B cell (primary cell): ENCODE data around the gene PPP6R3. TPM values are rescaled to one million over a fixed set of nuclear protein-coding genes. Genes with fewer than 3 reads are reported as not detected.

Experiments used
- ATAC-seq: fragments of 200-7000 bp; cut with Tn5 transposase; one replicate; pipeline ENCODE4 v1.10.0; 2021; ENCODE audit warnings: low read depth, mild to moderate bottlenecking, moderate number of reproducible peaks, moderate library complexity
- CTCF ChIA-PET: fragments of 350-600 bp; sonication (Branson Sonifier 250); formaldehyde crosslinking; loops from one replicate; lab custom pipeline; 2021; ENCODE audit warnings: antibody characterized with exemption, inconsistent platforms; lab: Charles Lee
- POLR2A ChIA-PET: fragments of 350-600 bp; sonication (Branson Sonifier 250); formaldehyde crosslinking; loops from one replicate; lab custom pipeline; 2021; ENCODE audit warnings: antibody characterized with exemption; lab: Charles Lee
- DNase-seq: peaks from one replicate; pipeline ENCODE4 v3.0.0; 2013
- H2AFZ ChIP-seq: 2 replicates; pipeline ENCODE4 v1.6.1; 2012; ENCODE audit warnings: mild to moderate bottlenecking, low read depth, low read length; ENCODE audit not compliant: insufficient read depth, poor library complexity, severe bottlenecking
- H3K27ac ChIP-seq, 2 donors: 1 replicate in 1 of 2; 2 replicates in 1 of 2; pipeline ENCODE4 v1.5.1; 2012 to 2013; ENCODE audit warnings: low read length in 2 of 2, mild to moderate bottlenecking in 2 of 2, moderate library complexity in 1 of 2
- H3K27me3 ChIP-seq, 4 experiments: fragments of 200-600 bp in 1 of 4; sonication (generic) in 1 of 4; replicated peaks in 1 of 4; 1 replicate in 2 of 4; 2 replicates in 2 of 4; pipeline versions ENCODE4 v1.6.1 to v1.7.0; 2013 to 2016; ENCODE audit warnings: low read length in 3 of 4, mild to moderate bottlenecking in 2 of 4, mixed read lengths in 1 of 4, moderate library complexity in 1 of 4; ENCODE audit not compliant: insufficient read depth in 4 of 4, control insufficient read depth in 3 of 4; ENCODE audit errors: control extremely low read depth in 1 of 4
- H3K36me3 ChIP-seq, 2 experiments: replicated peaks in 1 of 2; 1 replicate in 1 of 2; 2 replicates in 1 of 2; pipeline versions ENCODE4 v1.6.1 to v1.7.1; 2013; ENCODE audit warnings: low read length in 1 of 2; ENCODE audit not compliant: insufficient read depth in 2 of 2, control insufficient read depth in 1 of 2; ENCODE audit errors: control extremely low read depth in 1 of 2, extremely low read depth in 1 of 2
- H3K4me1 ChIP-seq, 2 donors: fragments of 200-600 bp in 1 of 2; sonication (generic) in 1 of 2; 1 replicate in 1 of 2; 2 replicates in 1 of 2; pipeline versions ENCODE4 v1.5.1 to v1.6.1; 2013 to 2017; ENCODE audit warnings: low read length in 2 of 2; ENCODE audit not compliant: control insufficient read depth in 2 of 2, insufficient read depth in 2 of 2
- H3K4me2 ChIP-seq: replicated peaks from 2 replicates; pipeline ENCODE3; 2012; ENCODE audit warnings: mild to moderate bottlenecking, low read depth, low read length; ENCODE audit not compliant: poor library complexity, severe bottlenecking
- H3K4me3 ChIP-seq, 5 experiments: fragments of 200-600 bp in 1 of 5; sonication (generic) in 1 of 5; 1 replicate in 3 of 5; 2 replicates in 2 of 5; pipeline versions ENCODE4 v1.5.1 to v1.7.0; 2011 to 2016; ENCODE audit warnings: low read length in 4 of 5, mild to moderate bottlenecking in 4 of 5, low read depth in 2 of 5, control low read depth in 1 of 5, moderate library complexity in 1 of 5; ENCODE audit not compliant: insufficient read depth in 1 of 5; ENCODE audit errors: control extremely low read depth in 1 of 5, extremely low read depth in 1 of 5
- H3K79me2 ChIP-seq: fragments of 200-600 bp; sonication (generic); one replicate; pipeline ENCODE4 v1.6.0; 2016; ENCODE audit warnings: low read length; ENCODE audit not compliant: control insufficient read depth, insufficient read depth
- H3K9ac ChIP-seq: fragments of 200-600 bp; sonication (generic); 2 replicates; pipeline ENCODE4 v1.6.1; 2017; ENCODE audit warnings: mild to moderate bottlenecking, low read length, moderate library complexity
- H3K9me3 ChIP-seq, 3 donors: one replicate each; pipeline versions ENCODE4 v1.6.1 to v1.7.1; 2013; ENCODE audit warnings: low read length in 2 of 3; ENCODE audit not compliant: control insufficient read depth in 2 of 3, insufficient read depth in 1 of 3; ENCODE audit errors: control extremely low read depth in 1 of 3
- H4K20me1 ChIP-seq: 2 replicates; pipeline ENCODE4 v1.6.0; 2012; ENCODE audit warnings: mild to moderate bottlenecking, low read length; ENCODE audit not compliant: insufficient read depth, control insufficient read depth, poor library complexity, severe bottlenecking
- H3K27ac Mint-ChIP-seq: one replicate; pipeline ENCODE4 v1.8.0; 2021; ENCODE audit warnings: mixed read lengths
- H3K27me3 Mint-ChIP-seq: one replicate; pipeline ENCODE4 v1.8.0; 2021; ENCODE audit warnings: mixed read lengths
- H3K4me1 Mint-ChIP-seq: one replicate; pipeline ENCODE4 v1.8.0; 2021; ENCODE audit warnings: mixed read lengths
- H3K4me3 Mint-ChIP-seq: one replicate; pipeline ENCODE4 v1.8.0; 2021; ENCODE audit warnings: mixed read lengths
- H3K9me3 Mint-ChIP-seq: one replicate; pipeline ENCODE4 v1.8.0; 2022; ENCODE audit warnings: mixed read lengths; ENCODE audit not compliant: insufficient read depth
- EZH2 ChIP-seq: IDR thresholded peaks from 2 replicates; pipeline ENCODE4 v1.6.1; 2012; ENCODE audit warnings: borderline replicate concordance, low read depth, mild to moderate bottlenecking, moderate library complexity, low read length; ENCODE audit not compliant: insufficient read depth, poor library complexity, severe bottlenecking
- WGBS: methylation state at CpG from one replicate; pipeline ENCODE4 v1.1.5; 2013; ENCODE audit warnings: missing lambda C conversion rate; ENCODE audit not compliant: insufficient coverage; 5-methylcytosine and 5-hydroxymethylcytosine counted together
- intact Hi-C: fragments of 100-400 bp; cut with micrococcal nuclease; formaldehyde crosslinking; loops from one replicate; pipeline ENCODE4 v1.10.0; 2022
- polyA plus RNA-seq: library from polyadenylated mRNA; depleted of rRNA; stranded (reverse); fragments of >200 nt; gene quantifications from 2 replicates; pipeline ENCODE4 v1.2.3, GENCODE V29; 2012
- total RNA-seq, 2 donors: library from RNA; stranded (reverse); fragments of 120-200 nt in 1 of 2; gene quantifications; 1 replicate in 1 of 2; 2 replicates in 1 of 2; pipeline versions ENCODE4 v1.2.3 to v1.2.4, GENCODE V29; 2013 to 2022
- TF ChIP-seq, protein P1 (sequence below): fragments of 200-600 bp; IDR thresholded peaks from one replicate; pipeline ENCODE4 v1.8.0; 2022; ENCODE audit warnings: antibody characterized with exemption, mild to moderate bottlenecking

The PPP6R3 gene
- total and polyA plus RNA-seq, 2 donors (not counting 1 experiment from before 2014, with no cell fraction given), result 48.5 to 159 TPM

DNA sequence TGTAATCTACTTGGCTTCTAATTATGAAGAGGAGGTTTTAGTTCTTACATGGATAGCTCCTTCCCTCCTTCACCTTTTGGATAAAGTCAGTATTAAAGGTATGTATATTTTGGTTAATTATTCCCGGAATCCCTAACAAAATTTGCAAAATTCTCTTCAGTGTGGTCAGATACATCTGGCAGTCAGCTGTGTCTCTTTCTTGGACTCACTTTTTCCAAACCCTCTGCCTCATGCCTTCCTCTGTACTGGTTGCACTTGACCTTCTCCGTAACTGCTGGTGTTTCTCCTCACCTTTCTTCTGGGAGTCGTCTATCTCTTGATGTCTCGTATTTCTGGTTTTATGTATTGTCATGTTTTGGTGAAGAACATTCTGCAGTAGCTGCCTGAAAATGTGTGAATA lies 62.5 kb downstream of the PPP6R3 start:
- Mint-ChIP-seq H3K9me3 (no peaks in the 10 kb centered on the region), H3K27ac (no peak overlapping the region), H3K27me3 (no peaks in the 10 kb centered on the region), H3K4me1 (peaks cover 16% of the 10 kb centered on the region), H3K4me3 (no peak overlapping the region)
- Histone ChIP-seq H3K79me2 (peaks cover 95% of the 10 kb centered on the region), H3K9ac (no peak overlapping the region), H3K36me3 (peaks cover 22 to 87% of the 10 kb centered on the region in 2 experiments), H3K4me3 (no peak overlapping the region), H2AFZ (no peak overlapping the region), H3K4me2 (no peak overlapping the region), H3K9me3 (no peaks in the 10 kb centered on the region), H3K4me1 (peaks cover 0 to under 1% of the 10 kb centered on the region in 2 donors), H4K20me1 (peaks cover 74% of the 10 kb centered on the region), H3K27ac (no peak overlapping the region), H3K27me3 (no peaks in the 10 kb centered on the region)
- CTCF ChIA-PET, result no interaction called here
- intact Hi-C loops, result no loop called here
- POLR2A ChIA-PET, result interaction anchor here (0.7 kb wide), 1 partner anchor 60 kb away, joined by 3 read pairs; no protein-coding TSS in a partner anchor
- ATAC-seq (no peak), DNase-seq (no peak)
- no peak for TF ChIP-seq EZH2
- TF ChIP-seq, protein P1, sequence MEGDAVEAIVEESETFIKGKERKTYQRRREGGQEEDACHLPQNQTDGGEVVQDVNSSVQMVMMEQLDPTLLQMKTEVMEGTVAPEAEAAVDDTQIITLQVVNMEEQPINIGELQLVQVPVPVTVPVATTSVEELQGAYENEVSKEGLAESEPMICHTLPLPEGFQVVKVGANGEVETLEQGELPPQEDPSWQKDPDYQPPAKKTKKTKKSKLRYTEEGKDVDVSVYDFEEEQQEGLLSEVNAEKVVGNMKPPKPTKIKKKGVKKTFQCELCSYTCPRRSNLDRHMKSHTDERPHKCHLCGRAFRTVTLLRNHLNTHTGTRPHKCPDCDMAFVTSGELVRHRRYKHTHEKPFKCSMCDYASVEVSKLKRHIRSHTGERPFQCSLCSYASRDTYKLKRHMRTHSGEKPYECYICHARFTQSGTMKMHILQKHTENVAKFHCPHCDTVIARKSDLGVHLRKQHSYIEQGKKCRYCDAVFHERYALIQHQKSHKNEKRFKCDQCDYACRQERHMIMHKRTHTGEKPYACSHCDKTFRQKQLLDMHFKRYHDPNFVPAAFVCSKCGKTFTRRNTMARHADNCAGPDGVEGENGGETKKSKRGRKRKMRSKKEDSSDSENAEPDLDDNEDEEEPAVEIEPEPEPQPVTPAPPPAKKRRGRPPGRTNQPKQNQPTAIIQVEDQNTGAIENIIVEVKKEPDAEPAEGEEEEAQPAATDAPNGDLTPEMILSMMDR, result no peak
- WGBS, result 100% methylated on average over 2 of the region's 4 CpGs

DNA sequence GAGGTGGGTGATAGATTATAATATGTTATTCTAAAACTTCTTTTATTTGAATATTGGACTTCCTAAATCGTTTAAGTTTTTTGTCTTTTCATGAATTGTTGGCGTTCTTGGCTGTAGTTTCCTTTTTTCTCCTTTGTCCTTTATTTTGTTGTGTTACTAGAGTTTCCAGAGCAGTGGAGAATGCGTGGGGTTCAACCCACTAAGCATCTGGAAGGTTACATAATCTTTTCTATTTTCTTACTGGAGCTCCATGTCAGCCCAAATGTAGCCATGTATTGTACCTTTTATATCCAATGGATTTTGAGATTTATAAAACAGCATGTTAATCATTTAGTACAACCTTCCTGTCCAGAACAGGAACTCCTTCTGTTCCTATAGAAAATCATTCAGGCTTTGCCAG lies 63.2 kb downstream of the PPP6R3 start:
- H3K4me1 ChIP-seq, result peaks cover 6 to 7% of the 10 kb centered on the region in 2 donors
- no peak overlapping the region for H3K9ac ChIP-seq
- WGBS, result no CpG with 5 or more reads among the region's 3 CpGs
- no peaks in the 10 kb centered on the region for H3K9me3 ChIP-seq
- POLR2A ChIA-PET, result interaction anchor here (0.7 kb wide), 1 partner anchor 61 kb away, joined by 3 read pairs; no protein-coding TSS in a partner anchor
- H3K4me2 ChIP-seq, result no peak overlapping the region
- ATAC-seq (no peak), DNase-seq (no peak)
- H3K27ac Mint-ChIP-seq, result no peak overlapping the region
- no peak overlapping the region for H2AFZ ChIP-seq
- intact Hi-C loops, result no loop called here
- H3K27me3 Mint-ChIP-seq, result no peaks in the 10 kb centered on the region
- H3K4me3 Mint-ChIP-seq, result no peak overlapping the region
- TF ChIP-seq, protein P1, result no peak
- no peak for TF ChIP-seq EZH2
- peaks cover 95% of the 10 kb centered on the region for H3K79me2 ChIP-seq
- peak overlapping the region in 1 of 2 donors; percentile 22 for H3K27ac ChIP-seq
- peaks cover 21% of the 10 kb centered on the region for H3K4me1 Mint-ChIP-seq
- no peaks in the 10 kb centered on the region for H3K9me3 Mint-ChIP-seq
- no peak overlapping the region for H3K4me3 ChIP-seq
- CTCF ChIA-PET, result no interaction called here
- H4K20me1 ChIP-seq, result peaks cover 73% of the 10 kb centered on the region
- no peaks in the 10 kb centered on the region for H3K27me3 ChIP-seq
- peaks cover 22 to 89% of the 10 kb centered on the region in 2 experiments for H3K36me3 ChIP-seq
